Fibroblast of lung (primary cell): ENCODE results near the gene RHOH.

Experiments
- CTCF ChIP-seq, 2 donors: IDR thresholded peaks in 1 of 2; conservative IDR thresholded peaks in 1 of 2; 1 replicate in 1 of 2; 2 replicates in 1 of 2; pipeline ENCODE4 v1.5.1; 2011 to 2012; ENCODE audit warnings: low read length in 2 of 2, control low read depth in 1 of 2, inconsistent platforms in 1 of 2, low read depth in 1 of 2, mild to moderate bottlenecking in 1 of 2
- EZH2 ChIP-seq: IDR thresholded peaks from 2 replicates; pipeline ENCODE4 v1.5.1; 2012; ENCODE audit warnings: low read length, control low read depth, mild to moderate bottlenecking; ENCODE audit errors: missing control alignments

- TF ChIP-seq CTCF (conservative IDR thresholded peaks at IDR 0.05 in 1 of 2, IDR thresholded peaks at IDR 0.05 in 1 of 2; ENCODE audit: low read depth in 1 of 2, low read length in 2 of 2) (no peak), EZH2 (no peak)
These were observed 20.0 kb downstream of the RHOH start for GRCh38 chr4:40216622-40217366.
